ENCODE measurements around the gene SUSD6.

DNA sequence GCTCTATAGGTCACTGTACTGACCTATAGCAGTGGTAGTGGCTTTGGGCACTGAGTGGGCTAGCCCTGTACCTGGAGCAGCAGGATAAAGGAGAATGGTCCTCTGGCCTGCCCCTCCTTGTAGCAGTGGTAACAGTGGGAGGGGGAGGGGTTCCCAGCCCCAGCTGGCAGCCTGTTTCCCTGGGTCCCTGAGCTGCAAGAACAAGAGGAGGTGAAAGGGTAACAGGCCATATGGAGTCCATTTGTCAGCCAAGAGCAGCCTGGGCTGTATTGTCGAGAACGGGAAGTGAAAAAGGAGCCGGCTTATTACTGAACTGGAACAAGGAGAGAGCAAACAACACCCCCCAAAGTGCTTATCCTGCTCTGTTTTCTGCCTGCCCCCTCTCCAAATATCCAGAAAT, 81.7 kb downstream of the SUSD6 start:
- no peak for TF ChIP-seq CTCF (conservative IDR thresholded peaks at IDR 0.05)
- no peak for TF ChIP-seq ZFX (IDR thresholded peaks at IDR 0.05)
